ENCODE data around the gene MGLL.

Gene MGLL

DNA sequence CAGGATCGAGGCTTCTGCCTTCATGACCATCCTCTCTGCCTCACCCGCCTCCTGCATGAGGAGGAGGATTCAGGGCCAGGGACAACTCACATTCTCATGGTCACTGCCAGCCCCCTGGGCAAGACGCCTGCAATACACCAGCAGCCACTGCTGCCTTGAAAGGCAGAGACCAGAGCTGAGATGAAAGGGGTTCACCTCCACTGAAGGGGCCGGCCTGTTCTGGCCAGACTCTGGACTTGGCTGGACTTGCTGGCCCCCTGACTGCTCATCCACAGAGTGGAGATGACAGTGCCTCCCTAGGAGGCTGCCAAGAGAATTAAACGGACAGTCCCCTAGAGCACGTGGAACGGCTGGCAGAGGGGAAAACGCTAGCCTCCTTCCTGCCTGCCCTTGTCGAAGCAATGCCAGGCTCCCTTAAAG is 35.2 kb downstream of the MGLL start:
- DNase-seq = no peak

- DNase-seq = no peak
These were observed 35.8 kb downstream of the MGLL start for GRCh38 chr3:127786353-127787070.

- DNase-seq = no peak
These were observed 36.5 kb downstream of the MGLL start for GRCh38 chr3:127785711-127786265.

DNA sequence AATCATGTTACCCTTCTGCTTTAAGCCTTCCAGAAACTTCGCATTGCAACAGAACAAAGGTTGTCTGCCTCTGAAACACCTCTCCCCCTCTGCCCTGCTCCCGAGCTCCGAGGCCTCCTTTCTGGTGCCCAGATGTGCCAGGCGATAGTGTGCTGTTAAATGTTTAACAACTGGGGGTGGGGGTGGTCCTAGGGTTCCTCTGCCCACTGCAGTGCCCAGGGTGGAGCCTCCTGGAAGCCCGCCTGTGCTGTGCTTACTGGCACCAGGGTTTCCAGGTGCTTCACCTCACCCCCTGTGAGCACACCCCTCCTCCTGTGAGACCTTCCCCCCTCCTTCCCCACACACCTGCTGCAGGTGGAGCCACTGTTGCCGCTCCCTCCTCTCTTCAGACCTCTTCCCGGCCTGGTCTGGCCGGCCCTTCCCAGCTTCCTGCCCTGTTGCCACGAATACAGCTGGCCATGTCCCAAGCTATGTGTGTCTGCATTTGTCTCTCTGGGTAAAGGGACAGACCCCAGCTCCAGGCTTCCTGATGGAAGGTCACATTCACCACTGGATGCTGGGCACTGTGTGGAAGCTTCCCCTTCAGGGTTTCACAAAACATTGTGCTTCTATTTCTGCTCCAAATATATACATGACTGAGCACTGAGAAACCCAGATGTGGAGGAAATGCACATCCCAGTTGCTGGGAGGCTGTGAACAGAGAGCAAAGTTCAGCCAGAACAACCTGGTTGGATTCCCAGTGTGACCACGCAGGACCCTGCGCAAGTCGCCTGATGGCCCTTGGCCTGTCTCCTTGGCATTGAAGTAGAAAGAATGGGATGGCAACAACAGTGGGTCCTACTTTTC is 37.2 kb downstream of the MGLL start:
- DNase-seq = no peak

DNA sequence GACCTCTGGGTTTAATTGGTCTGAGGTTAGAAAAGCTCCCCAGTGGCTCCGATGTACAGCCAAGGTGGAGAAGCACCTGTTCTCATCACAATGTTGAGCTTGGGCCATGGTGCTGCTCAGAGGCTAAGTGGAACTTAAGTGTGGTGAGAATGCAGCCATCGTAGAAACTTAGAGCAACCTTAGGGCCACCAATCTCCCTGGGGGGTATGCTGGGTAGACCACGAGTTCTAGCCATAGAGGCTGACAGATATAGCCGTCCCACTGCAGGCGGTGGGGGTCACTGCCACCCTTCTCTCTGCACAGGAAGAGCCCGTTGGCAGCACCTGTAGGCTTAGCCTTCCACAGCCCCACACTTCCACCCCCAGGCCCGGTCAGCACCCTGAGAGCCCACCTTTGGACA is 38.0 kb downstream of the MGLL start:
- DNase-seq = no peak

- no peak for DNase-seq
These were observed 38.6 kb downstream of the MGLL start for GRCh38 chr3:127783642-127784160.

DNA sequence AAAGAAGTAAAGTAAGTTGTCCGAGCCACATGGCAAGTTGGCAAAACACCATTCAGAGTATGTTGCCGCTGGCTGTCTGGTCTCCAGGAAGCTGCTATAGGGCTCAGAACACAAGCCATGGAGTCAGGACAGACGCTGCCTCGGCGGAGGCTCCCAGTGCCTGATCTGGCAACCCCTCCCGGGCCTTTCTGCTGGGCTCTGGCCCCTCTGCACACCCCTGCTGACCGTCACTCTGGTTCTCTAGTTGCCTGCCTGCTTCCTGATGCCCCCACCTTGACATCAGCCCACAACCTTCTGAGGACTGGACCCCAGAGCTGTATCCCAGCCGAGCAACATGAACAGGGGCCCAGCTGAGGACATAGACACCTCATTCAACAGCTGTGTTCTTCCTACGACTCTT is 39.1 kb downstream of the MGLL start:
- no peak for DNase-seq

DNA sequence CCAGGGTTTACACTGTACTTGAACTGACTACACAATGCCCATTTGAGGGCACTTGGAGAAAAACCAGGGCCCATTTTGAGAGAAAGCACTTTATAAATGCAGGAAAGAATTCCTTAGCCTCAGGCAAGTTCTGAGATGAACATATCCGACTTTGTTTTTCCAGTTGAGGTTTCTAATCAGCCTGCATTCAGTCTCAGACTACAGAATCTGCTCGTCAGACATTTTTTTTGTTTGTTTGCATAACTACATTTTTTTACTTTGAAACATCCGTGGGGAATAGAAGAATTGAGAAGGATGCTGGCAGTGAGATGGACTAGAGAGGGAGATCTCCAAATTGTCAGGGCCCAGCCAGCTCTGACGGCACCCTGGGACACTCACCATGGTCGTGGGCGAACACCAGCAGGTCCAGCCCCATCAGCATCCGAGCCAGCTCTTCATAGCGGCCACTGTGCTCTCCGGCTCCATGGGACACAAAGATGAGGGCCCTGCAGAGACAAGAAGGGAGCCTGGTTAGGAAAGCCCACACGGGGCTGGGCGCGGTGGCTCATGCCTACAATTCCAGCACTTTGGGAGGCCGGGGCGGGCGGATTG is 40.8 kb downstream of the MGLL start:
- DNase-seq = no peak

DNA sequence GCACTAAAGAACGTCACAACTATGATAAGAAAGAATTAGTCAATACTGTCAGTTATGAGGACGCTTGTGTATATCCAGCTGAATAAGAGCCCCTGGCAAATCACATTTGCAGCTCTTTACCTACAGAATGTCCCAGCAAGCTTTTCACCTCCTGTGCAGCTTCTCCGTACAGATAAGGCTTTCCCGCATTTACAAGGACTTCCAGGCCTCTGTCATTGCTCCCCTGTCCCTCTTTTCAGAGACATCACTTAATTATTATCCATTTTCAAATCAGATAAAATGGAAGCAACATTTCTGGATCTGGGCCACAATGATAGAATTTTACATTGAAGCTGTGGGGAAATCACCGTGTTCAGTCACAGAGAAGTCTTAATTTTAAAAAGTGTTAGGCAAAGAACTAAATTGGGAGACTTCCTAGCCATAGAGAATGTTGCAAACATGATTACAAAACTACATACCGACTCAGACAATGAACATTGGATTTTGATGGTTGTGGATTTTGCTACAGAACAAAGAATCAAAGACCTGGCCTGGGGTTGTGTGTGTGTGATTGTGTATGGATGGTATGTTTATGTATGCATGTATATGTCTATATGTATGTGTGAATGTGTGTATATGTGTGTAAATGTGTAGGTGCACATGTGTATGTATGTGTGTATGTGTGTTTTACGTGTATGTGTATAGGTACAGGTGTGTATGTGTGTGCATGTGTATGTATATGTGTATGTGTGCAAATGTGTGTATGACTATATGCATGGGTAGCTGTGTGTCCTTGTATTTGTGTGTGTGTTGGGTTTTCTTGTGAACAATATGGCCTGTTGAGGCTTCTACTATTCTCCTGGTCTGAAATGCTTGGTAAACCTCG is 41.5 kb downstream of the MGLL start:
- no peak for DNase-seq

GRCh38 chr3:127779747-127780146 is 42.6 kb downstream of the MGLL start:
- no peak for DNase-seq

DNA sequence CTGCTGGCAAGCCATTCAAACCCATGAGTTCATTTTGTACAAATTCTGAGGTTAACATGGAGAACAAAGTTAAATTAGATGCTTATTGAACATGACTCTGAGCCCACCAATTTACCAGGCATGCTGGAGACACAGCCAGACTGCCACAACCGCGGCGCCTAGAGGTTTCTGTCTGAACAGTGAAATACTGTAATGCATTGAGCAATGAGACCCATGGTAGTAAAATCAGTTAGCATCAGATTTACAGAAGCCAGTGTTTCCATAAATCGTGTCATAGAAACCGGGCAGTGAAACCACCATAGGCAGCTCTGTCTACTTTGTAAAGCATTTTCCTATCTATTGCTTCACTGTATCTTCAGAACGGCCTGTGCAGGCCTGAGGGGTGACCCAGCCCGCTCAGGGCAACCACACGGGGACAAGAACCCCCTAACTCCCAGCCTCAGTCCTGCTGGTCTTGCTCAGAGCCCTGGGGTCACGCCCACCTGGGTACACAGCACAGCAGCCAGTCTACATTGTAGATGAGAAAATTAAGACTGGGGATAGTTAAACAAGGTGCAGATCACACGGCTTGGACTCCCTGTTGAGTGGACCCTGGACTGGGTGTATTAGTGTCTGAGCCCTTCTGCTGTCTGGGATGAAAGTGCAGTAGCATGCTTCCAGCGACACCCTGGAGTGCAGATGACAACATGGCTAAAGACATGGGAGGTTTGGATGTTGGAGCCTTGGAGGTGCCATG is 44.2 kb downstream of the MGLL start:
- no peak for DNase-seq

- DNase-seq = no peak
These were observed 45.0 kb downstream of the MGLL start for GRCh38 chr3:127777332-127777731.

- no peak for DNase-seq
These were observed 46.0 kb downstream of the MGLL start for GRCh38 chr3:127776347-127776746.

GRCh38 chr3:127775398-127776109 is 46.8 kb downstream of the MGLL start:
- no peak for DNase-seq

DNA sequence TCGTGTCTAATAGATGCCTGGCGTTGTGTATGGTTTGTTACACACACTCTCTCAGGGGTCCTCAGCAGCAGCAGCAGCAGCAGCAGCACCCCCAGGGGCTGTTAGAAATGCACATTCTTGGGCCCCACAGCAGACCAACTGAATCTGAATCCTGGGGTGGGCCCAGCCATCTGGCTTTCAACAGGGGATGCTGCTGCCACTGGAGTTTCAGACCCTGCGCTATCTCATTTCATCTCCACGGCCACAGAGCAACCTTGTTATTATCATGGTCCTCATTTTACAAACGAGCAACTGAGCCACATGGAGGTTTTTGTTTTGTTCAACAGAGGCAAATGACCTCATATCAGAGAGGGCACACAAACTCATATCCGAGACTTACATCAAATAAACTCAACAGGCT is 47.7 kb downstream of the MGLL start:
- DNase-seq = no peak

- no peak for DNase-seq
These were observed 48.4 kb downstream of the MGLL start for GRCh38 chr3:127773752-127774395.

- DNase-seq = no peak
These were observed 49.2 kb downstream of the MGLL start for GRCh38 chr3:127772827-127773751.

GRCh38 chr3:127772273-127772672 is 50.0 kb downstream of the MGLL start:
- no peak for DNase-seq

- DNase-seq = no peak
These were observed 50.6 kb downstream of the MGLL start for GRCh38 chr3:127771746-127772145.

All from stimulated activated CD4-positive, alpha-beta T cell treated with anti-CD3 and anti-CD28 coated beads, Interleukin-2, amount 100 ng/mL, for 48 hours (primary cell).